SK-N-SH (cell line): ENCODE results near the gene LRRN1. TPM values are rescaled to one million over a fixed set of nuclear protein-coding genes. Genes with fewer than 3 reads are reported as not detected.

Source experiments
- CTCF ChIA-PET: fragments of 300-600, 350-600 bp; formaldehyde crosslinking; extraction: SDS; loops from one replicate; lab custom pipeline; 2021; lab: Yijun Ruan, JAX
- POLR2A ChIA-PET: fragments of 350-600 bp; sonication (Branson Sonifier 250); formaldehyde crosslinking; extraction: SDS; loops from one replicate; lab custom pipeline; 2020; ENCODE audit warnings: antibody characterized with exemption, inconsistent platforms; lab: Yijun Ruan, JAX
- DNase-seq: peaks from one replicate; pipeline ENCODE4 v3.0.0; 2012
- H2AFZ ChIP-seq: fragments of 200-600 bp; sonication (generic); 2 replicates; pipeline ENCODE4 v1.8.1; 2016; ENCODE audit warnings: antibody characterized with exemption, mild to moderate bottlenecking, low read depth
- H3F3A ChIP-seq: fragments of 200-600 bp; sonication (generic); replicated peaks from 2 replicates; pipeline ENCODE3; 2016; ENCODE audit warnings: antibody characterized with exemption, mild to moderate bottlenecking; ENCODE audit not compliant: insufficient read depth
- H3K27ac ChIP-seq, 2 experiments: fragments of 200-500 bp in 1 of 2; fragments of 200-600 bp in 1 of 2; sonication (Bioruptor generic) in 1 of 2; sonication (generic), shearing (Covaris generic) in 1 of 2; 2 replicates each; pipeline versions ENCODE4 v1.5.1 to v1.6.1; 2014 to 2016; ENCODE audit warnings: low read depth in 2 of 2, inconsistent platforms in 1 of 2, low read length in 1 of 2, mild to moderate bottlenecking in 1 of 2, mixed read lengths in 1 of 2
- H3K27me3 ChIP-seq: fragments of 200-600 bp; sonication (generic), shearing (Covaris generic); 2 replicates; pipeline ENCODE4 v1.6.1; 2016; ENCODE audit warnings: mixed run types; ENCODE audit not compliant: insufficient read depth
- H3K36me3 ChIP-seq, 2 experiments: fragments of 200-500 bp in 1 of 2; fragments of 200-600 bp in 1 of 2; sonication (Bioruptor generic) in 1 of 2; sonication (generic) in 1 of 2; replicated peaks in 1 of 2; 2 replicates each; pipeline versions ENCODE3 to v1.5.1; 2014 to 2016; ENCODE audit warnings: low read length in 1 of 2, mild to moderate bottlenecking in 1 of 2; ENCODE audit not compliant: insufficient read depth in 2 of 2, control insufficient read depth in 1 of 2
- H3K4me1 ChIP-seq, 2 experiments: fragments of 200-500 bp in 1 of 2; fragments of 200-600 bp in 1 of 2; sonication (Bioruptor generic) in 1 of 2; sonication (generic), shearing (Covaris generic) in 1 of 2; 2 replicates each; pipeline versions ENCODE4 v1.5.1 to v1.6.1; 2014 to 2016; ENCODE audit warnings: low read depth in 1 of 2, low read length in 1 of 2, mixed run types in 1 of 2; ENCODE audit not compliant: insufficient read depth in 2 of 2, control insufficient read depth in 1 of 2
- H3K4me2 ChIP-seq: fragments of 200-600 bp; sonication (generic), shearing (Covaris generic); 2 replicates; pipeline ENCODE4 v1.6.1; 2017; ENCODE audit warnings: mixed run types
- H3K4me3 ChIP-seq, 2 experiments: fragments of 200-500 bp in 1 of 2; fragments of 200-600 bp in 1 of 2; sonication (Bioruptor generic) in 1 of 2; sonication (generic), shearing (Covaris generic) in 1 of 2; 2 replicates each; pipeline versions ENCODE4 v1.5.1 to v1.8.1; 2014 to 2016; ENCODE audit warnings: low read depth in 2 of 2, inconsistent platforms in 1 of 2, low read length in 1 of 2, mild to moderate bottlenecking in 1 of 2, mixed read lengths in 1 of 2, moderate library complexity in 1 of 2
- H3K79me2 ChIP-seq: fragments of 200-600 bp; sonication (generic); 2 replicates; pipeline ENCODE4 v1.8.1; 2017; ENCODE audit warnings: mild to moderate bottlenecking; ENCODE audit not compliant: insufficient read depth
- H3K9ac ChIP-seq: fragments of 200-600 bp; sonication (generic); 2 replicates; pipeline ENCODE4 v1.6.1; 2017; ENCODE audit warnings: mixed run types
- H3K9me2 ChIP-seq: fragments of 200-600 bp; sonication (generic); 2 replicates; pipeline ENCODE4 v1.6.1; 2017; ENCODE audit warnings: mixed run types
- H3K9me3 ChIP-seq: fragments of 200-600 bp; sonication (generic); 2 replicates; pipeline ENCODE4 v1.6.1; 2017; ENCODE audit warnings: mixed run types, mild to moderate bottlenecking, moderate library complexity
- H4K20me1 ChIP-seq: fragments of 200-600 bp; sonication (generic); 2 replicates; pipeline ENCODE4 v1.6.1; 2017; ENCODE audit warnings: mild to moderate bottlenecking, mixed run types; ENCODE audit not compliant: insufficient read depth
- EP300 ChIP-seq, 2 experiments: IDR thresholded peaks; 2 replicates each; pipeline versions ENCODE4 v1.4.0 to v1.6.1; 2012; ENCODE audit warnings: borderline replicate concordance in 1 of 2, low read depth in 1 of 2, low read length in 1 of 2
- GABPA ChIP-seq: IDR thresholded peaks from 2 replicates; pipeline ENCODE4 v1.4.0; 2012; ENCODE audit warnings: low read depth, mild to moderate bottlenecking
- JUND ChIP-seq: IDR thresholded peaks from 2 replicates; pipeline ENCODE4 v1.4.0; 2012
- MAX ChIP-seq: IDR thresholded peaks from 2 replicates; pipeline ENCODE4 v1.4.0; 2012; ENCODE audit warnings: low read depth
- NFIC ChIP-seq: IDR thresholded peaks from 2 replicates; pipeline ENCODE4 v1.4.0; 2012; ENCODE audit warnings: borderline replicate concordance
- PBX3 ChIP-seq: IDR thresholded peaks from 2 replicates; pipeline ENCODE4; 2012
- RFX5 ChIP-seq: IDR thresholded peaks from 2 replicates; pipeline ENCODE4 v1.6.1; 2012; ENCODE audit warnings: mild to moderate bottlenecking, improper control_type of control experiment, low read length
- SIN3A ChIP-seq: IDR thresholded peaks from 2 replicates; pipeline ENCODE4 v1.6.1; 2012; ENCODE audit warnings: low read depth, mild to moderate bottlenecking, low read length, moderate library complexity, borderline replicate concordance
- TEAD4 ChIP-seq: IDR thresholded peaks from 2 replicates; pipeline ENCODE4 v1.4.0; 2012; ENCODE audit warnings: mild to moderate bottlenecking, borderline replicate concordance; ENCODE audit not compliant: insufficient read depth
- YY1 ChIP-seq: IDR thresholded peaks from 2 replicates; pipeline ENCODE4 v1.4.0; 2012; ENCODE audit warnings: low read depth, mild to moderate bottlenecking
- ZBTB33 ChIP-seq: IDR thresholded peaks from 2 replicates; pipeline ENCODE4 v1.4.0; 2012; ENCODE audit warnings: low read depth, borderline replicate concordance
- WGBS: methylation state at CpG from one replicate; pipeline ENCODE4 v1.1.6; 2017; ENCODE audit warnings: low lambda C conversion rate; 5-methylcytosine and 5-hydroxymethylcytosine counted together
- polyA plus RNA-seq, 3 experiments: library from polyadenylated mRNA; depleted of rRNA; stranded (reverse); fragments of >200 nt; gene quantifications; 2 replicates each; pipeline ENCODE4 v1.2.3, GENCODE V29; 2012
- TF ChIP-seq, protein P1 (sequence below): fragments of 150-350 bp; IDR thresholded peaks from 2 replicates; pipeline ENCODE4 v1.6.1; 2017; ENCODE audit warnings: antibody characterized with exemption, low read length, low read depth, borderline replicate concordance
- TF ChIP-seq, protein P2 (sequence below): IDR thresholded peaks from 2 replicates; pipeline ENCODE4 v1.6.1; 2012; ENCODE audit warnings: mild to moderate bottlenecking, low read depth, low read length, moderate library complexity

The LRRN1 gene
- polyA plus RNA-seq, 1 of the 3 experiments (the other 2 are of a cell fraction): 0.03 TPM

DNA sequence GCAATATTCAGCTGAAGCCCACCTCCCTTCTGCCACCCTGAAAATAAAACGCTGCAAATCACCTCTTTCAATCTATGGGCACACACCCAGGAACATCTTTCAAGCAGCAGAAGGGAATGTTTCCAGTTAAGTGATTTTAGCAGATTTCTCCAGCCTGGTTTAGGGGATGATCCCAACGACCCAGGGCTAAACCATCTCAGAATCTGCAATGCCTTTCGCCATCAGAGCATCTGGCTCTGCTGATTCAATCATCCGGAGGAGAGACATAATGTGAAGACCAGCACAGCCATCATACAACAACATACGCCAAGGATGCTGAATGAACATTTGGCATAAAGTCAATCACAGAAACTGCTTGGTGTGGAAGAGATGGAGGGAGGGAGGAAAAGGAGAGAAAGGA, 15.5 kb upstream of the LRRN1 start:
- Histone ChIP-seq H3K27ac (peak overlapping the region in 1 of 2 experiments; percentile 97; a peak in 2 of 4 replicates), H3K4me3 (no peak overlapping the region; a peak in 1 of 4 replicates), H3K36me3 (no peaks in the 10 kb centered on the region), H3K79me2 (no peaks in the 10 kb centered on the region), H3K4me2 (no peak overlapping the region), H3K4me1 (peaks cover 0 to 15% of the 10 kb centered on the region in 2 experiments; a peak in 2 of 4 replicates), H3F3A (no peaks in the 10 kb centered on the region), H2AFZ (no peak overlapping the region), H3K27me3 (no peaks in the 10 kb centered on the region), H3K9me2 (no peaks in the 10 kb centered on the region), H4K20me1 (no peaks in the 10 kb centered on the region), H3K9me3 (no peaks in the 10 kb centered on the region), H3K9ac (no peak overlapping the region)
- ChIA-PET CTCF (no interaction called here), POLR2A (no interaction called here)
- 3% methylated on average over 5 of the region's 5 CpGs for WGBS
- no peak for TF ChIP-seq RFX5
- TF ChIP-seq NFIC: no peak
- no peak for TF ChIP-seq MAX
- TF ChIP-seq, protein P1, sequence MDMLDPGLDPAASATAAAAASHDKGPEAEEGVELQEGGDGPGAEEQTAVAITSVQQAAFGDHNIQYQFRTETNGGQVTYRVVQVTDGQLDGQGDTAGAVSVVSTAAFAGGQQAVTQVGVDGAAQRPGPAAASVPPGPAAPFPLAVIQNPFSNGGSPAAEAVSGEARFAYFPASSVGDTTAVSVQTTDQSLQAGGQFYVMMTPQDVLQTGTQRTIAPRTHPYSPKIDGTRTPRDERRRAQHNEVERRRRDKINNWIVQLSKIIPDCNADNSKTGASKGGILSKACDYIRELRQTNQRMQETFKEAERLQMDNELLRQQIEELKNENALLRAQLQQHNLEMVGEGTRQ: no peak
- TF ChIP-seq, protein P2, sequence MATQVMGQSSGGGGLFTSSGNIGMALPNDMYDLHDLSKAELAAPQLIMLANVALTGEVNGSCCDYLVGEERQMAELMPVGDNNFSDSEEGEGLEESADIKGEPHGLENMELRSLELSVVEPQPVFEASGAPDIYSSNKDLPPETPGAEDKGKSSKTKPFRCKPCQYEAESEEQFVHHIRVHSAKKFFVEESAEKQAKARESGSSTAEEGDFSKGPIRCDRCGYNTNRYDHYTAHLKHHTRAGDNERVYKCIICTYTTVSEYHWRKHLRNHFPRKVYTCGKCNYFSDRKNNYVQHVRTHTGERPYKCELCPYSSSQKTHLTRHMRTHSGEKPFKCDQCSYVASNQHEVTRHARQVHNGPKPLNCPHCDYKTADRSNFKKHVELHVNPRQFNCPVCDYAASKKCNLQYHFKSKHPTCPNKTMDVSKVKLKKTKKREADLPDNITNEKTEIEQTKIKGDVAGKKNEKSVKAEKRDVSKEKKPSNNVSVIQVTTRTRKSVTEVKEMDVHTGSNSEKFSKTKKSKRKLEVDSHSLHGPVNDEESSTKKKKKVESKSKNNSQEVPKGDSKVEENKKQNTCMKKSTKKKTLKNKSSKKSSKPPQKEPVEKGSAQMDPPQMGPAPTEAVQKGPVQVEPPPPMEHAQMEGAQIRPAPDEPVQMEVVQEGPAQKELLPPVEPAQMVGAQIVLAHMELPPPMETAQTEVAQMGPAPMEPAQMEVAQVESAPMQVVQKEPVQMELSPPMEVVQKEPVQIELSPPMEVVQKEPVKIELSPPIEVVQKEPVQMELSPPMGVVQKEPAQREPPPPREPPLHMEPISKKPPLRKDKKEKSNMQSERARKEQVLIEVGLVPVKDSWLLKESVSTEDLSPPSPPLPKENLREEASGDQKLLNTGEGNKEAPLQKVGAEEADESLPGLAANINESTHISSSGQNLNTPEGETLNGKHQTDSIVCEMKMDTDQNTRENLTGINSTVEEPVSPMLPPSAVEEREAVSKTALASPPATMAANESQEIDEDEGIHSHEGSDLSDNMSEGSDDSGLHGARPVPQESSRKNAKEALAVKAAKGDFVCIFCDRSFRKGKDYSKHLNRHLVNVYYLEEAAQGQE: no peak
- no peak for TF ChIP-seq EP300 (IDR thresholded peaks at IDR 0.05; ENCODE audit: borderline replicate concordance in 1 of 2, low read depth in 1 of 2, low read length in 1 of 2)
- TF ChIP-seq JUND: no peak
- no peak for TF ChIP-seq PBX3
- TF ChIP-seq SIN3A: no peak
- TF ChIP-seq ZBTB33: no peak
- TF ChIP-seq TEAD4: no peak
- TF ChIP-seq GABPA: no peak
- no peak for TF ChIP-seq YY1
- peak; percentile 61 for DNase-seq
